Ramos (cell line): ENCODE results near the gene GRHL1.

ENCODE experiments used
- in situ Hi-C: fragments of 300-500 bp; cut with MboI; formaldehyde crosslinking; loops from one replicate; pipeline ENCODE4 v1.14.3; 2022; ENCODE audit warnings: low sequenced_read_pairs; ENCODE audit not compliant: unreplicated experiment

GRHL1 gene

GRCh38 chr2:9971105-9971818, 19.8 kb downstream of the GRHL1 start:
- in situ Hi-C loops, result no loop called here

- in situ Hi-C loops, result no loop called here
Measured at GRCh38 chr2:9971890-9972289, 20.4 kb downstream of the GRHL1 start.

GRCh38 chr2:9972621-9973479, 21.4 kb downstream of the GRHL1 start:
- in situ Hi-C loops, result no loop called here

GRCh38 chr2:9973690-9974089, 22.2 kb downstream of the GRHL1 start:
- in situ Hi-C loops, result no loop called here

GRCh38 chr2:9974343-9974742, 22.9 kb downstream of the GRHL1 start:
- in situ Hi-C loops, result no loop called here

GRCh38 chr2:9975328-9975727, 23.8 kb downstream of the GRHL1 start:
- in situ Hi-C loops, result no loop called here

- in situ Hi-C loops, result no loop called here
Measured at GRCh38 chr2:9975805-9976447, 24.4 kb downstream of the GRHL1 start.

- in situ Hi-C loops, result no loop called here
Measured at GRCh38 chr2:9979977-9980376, 28.5 kb downstream of the GRHL1 start.

GRCh38 chr2:9980520-9980919, 29.0 kb downstream of the GRHL1 start:
- in situ Hi-C loops, result no loop called here

GRCh38 chr2:9981655-9982054, 30.2 kb downstream of the GRHL1 start:
- in situ Hi-C loops, result no loop called here

- in situ Hi-C loops, result no loop called here
Measured at GRCh38 chr2:9982248-9982647, 30.8 kb downstream of the GRHL1 start.

- in situ Hi-C loops, result no loop called here
Measured at GRCh38 chr2:9982891-9983290, 31.4 kb downstream of the GRHL1 start.

GRCh38 chr2:9983401-9984216, 32.1 kb downstream of the GRHL1 start:
- in situ Hi-C loops, result no loop called here

- in situ Hi-C loops, result no loop called here
Measured at GRCh38 chr2:9984217-9984739, 32.8 kb downstream of the GRHL1 start.

- in situ Hi-C loops, result no loop called here
Measured at GRCh38 chr2:9984871-9985480, 33.5 kb downstream of the GRHL1 start.

GRCh38 chr2:9985531-9986328, 34.2 kb downstream of the GRHL1 start:
- in situ Hi-C loops, result no loop called here

- in situ Hi-C loops, result no loop called here
Measured at GRCh38 chr2:9988320-9988719, 36.8 kb downstream of the GRHL1 start.

- in situ Hi-C loops, result no loop called here
Measured at GRCh38 chr2:9990736-9991135, 39.2 kb downstream of the GRHL1 start.

GRCh38 chr2:9991221-9991620, 39.7 kb downstream of the GRHL1 start:
- in situ Hi-C loops, result no loop called here
